Uterus (tissue), 4 donors: ENCODE data around the gene PDLIM7. TPM values are rescaled to one million over a fixed set of nuclear protein-coding genes. Genes with fewer than 3 reads are reported as not detected.

Experiments
- DNase-seq, 2 donors: peaks; one replicate each; pipeline ENCODE4 v3.0.0-alpha.2; 2019 to 2020
- H3K27ac ChIP-seq, 2 donors: fragments of 200-600 bp; sonication (generic); 1 replicate in 1 of 2; 2 replicates in 1 of 2; pipeline ENCODE4 v1.5.1; 2016 to 2018
- H3K27me3 ChIP-seq, 2 donors: fragments of 200-600 bp; sonication (generic); one replicate each; pipeline ENCODE4 v1.5.1; 2018 to 2019; ENCODE audit warnings: control low read depth in 1 of 2
- H3K36me3 ChIP-seq, 2 donors: fragments of 200-600 bp; sonication (generic); one replicate each; pipeline ENCODE4 v1.5.1; 2019; ENCODE audit warnings: control low read depth in 1 of 2
- H3K4me1 ChIP-seq, 2 donors: fragments of 200-600 bp; sonication (generic); one replicate each; pipeline ENCODE4 v1.5.1; 2018 to 2019; ENCODE audit warnings: control low read depth in 1 of 2
- H3K4me3 ChIP-seq, 2 donors: fragments of 200-600 bp; sonication (generic); 1 replicate in 1 of 2; 2 replicates in 1 of 2; pipeline ENCODE4 v1.5.1; 2018 to 2019; ENCODE audit warnings: mild to moderate bottlenecking in 1 of 2
- H3K9me3 ChIP-seq, 2 donors: fragments of 200-600 bp; sonication (generic); one replicate each; pipeline ENCODE4 v1.5.1; 2019; ENCODE audit warnings: control low read depth in 1 of 2
- CTCF ChIP-seq, 4 experiments: fragments of 200-600 bp in 2 of 4; fragments of 450-650 bp in 2 of 4; sonication (generic) in 2 of 4; IDR thresholded peaks; one replicate each; pipeline ENCODE4 v1.5.1; 2016 to 2019; ENCODE audit warnings: antibody characterized with exemption in 4 of 4, mild to moderate bottlenecking in 2 of 4, moderate library complexity in 1 of 4
- POLR2A ChIP-seq, 2 donors: fragments of 450-650 bp; IDR thresholded peaks; one replicate each; pipeline ENCODE4 v1.6.1; 2016; ENCODE audit warnings: antibody characterized with exemption in 2 of 2, mild to moderate bottlenecking in 1 of 2, moderate library complexity in 1 of 2
- intact Hi-C: fragments of 100-400 bp; cut with DNase I; formaldehyde crosslinking; loops from one replicate; pipeline ENCODE4 v1.15.1; 2023; ENCODE audit warnings: low total_unique reads
- total RNA-seq, 4 donors: library from RNA; depleted of rRNA in 3 of 4; stranded (reverse); fragments of >200 nt in 3 of 4; gene quantifications; one replicate each; pipeline versions ENCODE4 v1.1.0 to v1.2.4, GENCODE V29; 2014 to 2023
- donor health status: DM: yes; HTN: yes; CAD: no.

PDLIM7 gene
- total RNA-seq, 4 donors from 2014 or later: 102 to 543 (median 193) TPM

- TF ChIP-seq POLR2A (IDR thresholded peaks at IDR 0.05): no peak
- TF ChIP-seq CTCF (IDR thresholded peaks at IDR 0.05): no peak
- Histone ChIP-seq H3K27ac (no peak overlapping the region), H3K4me3 (no peak overlapping the region), H3K4me1 (no peaks in the 10 kb centered on the region), H3K9me3 (no peaks in the 10 kb centered on the region), H3K36me3 (no peaks in the 10 kb centered on the region), H3K27me3 (no peaks in the 10 kb centered on the region)
- DNase-seq: no peak
- intact Hi-C loops: no loop called here
These were observed 13.2 kb upstream of the PDLIM7 start for GRCh38 chr5:177510567-177511053.

GRCh38 chr5:177509991-177510566 lies 12.7 kb upstream of the PDLIM7 start:
- no peak overlapping the region for H3K27ac ChIP-seq
- TF ChIP-seq POLR2A (IDR thresholded peaks at IDR 0.05) (no peak), CTCF (IDR thresholded peaks at IDR 0.05) (no peak)
- intact Hi-C loops: no loop called here
- DNase-seq: no peak
- H3K27me3 ChIP-seq: no peaks in the 10 kb centered on the region
- no peaks in the 10 kb centered on the region for H3K36me3 ChIP-seq
- H3K4me1 ChIP-seq: no peaks in the 10 kb centered on the region
- H3K4me3 ChIP-seq: no peak overlapping the region
- H3K9me3 ChIP-seq: no peaks in the 10 kb centered on the region

GRCh38 chr5:177509381-177509951 lies 12.1 kb upstream of the PDLIM7 start, which contains the start of gene DOK3:
Gene DOK3, minus strand, starts transcription at chr5:177509826. Its CDS starts 286 bp downstream, at chr5:177509540.
- no peaks in the 10 kb centered on the region for H3K4me1 ChIP-seq
- no peaks in the 10 kb centered on the region for H3K27me3 ChIP-seq
- intact Hi-C loops: no loop called here
- H3K27ac ChIP-seq: no peak within 1 kb of the TSS
- DNase-seq: no peak
- H3K9me3 ChIP-seq: no peaks in the 10 kb centered on the region
- H3K36me3 ChIP-seq: no peaks in the 10 kb centered on the region
- TF ChIP-seq CTCF (IDR thresholded peaks at IDR 0.05): no peak
- no peak for TF ChIP-seq POLR2A (IDR thresholded peaks at IDR 0.05)
- no peak within 1 kb of the TSS for H3K4me3 ChIP-seq

GRCh38 chr5:177508837-177509236 lies 11.4 kb upstream of the PDLIM7 start:
- H3K4me3 ChIP-seq: no peak overlapping the region
- TF ChIP-seq POLR2A (IDR thresholded peaks at IDR 0.05) (no peak), CTCF (IDR thresholded peaks at IDR 0.05) (no peak)
- H3K36me3 ChIP-seq: no peaks in the 10 kb centered on the region

GRCh38 chr5:177508221-177508611 lies 10.8 kb upstream of the PDLIM7 start:
- Histone ChIP-seq H3K36me3 (no peaks in the 10 kb centered on the region), H3K4me3 (no peak overlapping the region), H3K27ac (no peak overlapping the region), H3K27me3 (no peaks in the 10 kb centered on the region), H3K4me1 (no peaks in the 10 kb centered on the region), H3K9me3 (no peaks in the 10 kb centered on the region)
- intact Hi-C loops: no loop called here
- DNase-seq: no peak
- TF ChIP-seq CTCF (IDR thresholded peaks at IDR 0.05) (no peak), POLR2A (IDR thresholded peaks at IDR 0.05) (no peak)

More at GRCh38 chr5:177508837-177509236, 11.4 kb upstream of the PDLIM7 start:
- no peak overlapping the region for H3K27ac ChIP-seq
- intact Hi-C loops: no loop called here
- DNase-seq: no peak
- H3K27me3 ChIP-seq: no peaks in the 10 kb centered on the region
- no peaks in the 10 kb centered on the region for H3K9me3 ChIP-seq
- H3K4me1 ChIP-seq: no peaks in the 10 kb centered on the region
